Measurements from ENCODE around the gene SVBP.

DNA sequence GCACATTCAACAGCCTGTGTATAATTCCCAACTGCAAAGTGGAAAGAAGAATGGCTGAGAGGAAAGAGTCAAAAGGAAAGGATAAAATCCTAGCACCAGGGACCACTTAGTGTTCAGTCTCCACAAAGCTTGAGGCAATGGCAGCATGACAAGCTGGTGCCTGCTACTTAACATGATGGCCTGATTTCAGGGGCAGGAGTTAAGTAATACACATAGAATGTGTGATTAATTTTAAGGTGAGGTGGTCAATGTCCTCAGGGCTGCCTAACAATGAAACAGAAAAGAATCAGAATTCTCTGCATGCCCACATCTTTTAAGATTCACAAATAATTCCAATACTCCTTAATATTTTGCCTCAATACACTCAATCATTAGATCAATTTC lies 59.3 kb downstream of the SVBP start:
- TF ChIP-seq, protein P1, sequence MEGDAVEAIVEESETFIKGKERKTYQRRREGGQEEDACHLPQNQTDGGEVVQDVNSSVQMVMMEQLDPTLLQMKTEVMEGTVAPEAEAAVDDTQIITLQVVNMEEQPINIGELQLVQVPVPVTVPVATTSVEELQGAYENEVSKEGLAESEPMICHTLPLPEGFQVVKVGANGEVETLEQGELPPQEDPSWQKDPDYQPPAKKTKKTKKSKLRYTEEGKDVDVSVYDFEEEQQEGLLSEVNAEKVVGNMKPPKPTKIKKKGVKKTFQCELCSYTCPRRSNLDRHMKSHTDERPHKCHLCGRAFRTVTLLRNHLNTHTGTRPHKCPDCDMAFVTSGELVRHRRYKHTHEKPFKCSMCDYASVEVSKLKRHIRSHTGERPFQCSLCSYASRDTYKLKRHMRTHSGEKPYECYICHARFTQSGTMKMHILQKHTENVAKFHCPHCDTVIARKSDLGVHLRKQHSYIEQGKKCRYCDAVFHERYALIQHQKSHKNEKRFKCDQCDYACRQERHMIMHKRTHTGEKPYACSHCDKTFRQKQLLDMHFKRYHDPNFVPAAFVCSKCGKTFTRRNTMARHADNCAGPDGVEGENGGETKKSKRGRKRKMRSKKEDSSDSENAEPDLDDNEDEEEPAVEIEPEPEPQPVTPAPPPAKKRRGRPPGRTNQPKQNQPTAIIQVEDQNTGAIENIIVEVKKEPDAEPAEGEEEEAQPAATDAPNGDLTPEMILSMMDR (IDR thresholded peaks at IDR 0.05; ENCODE audit: extremely low read depth in 1 of 2, insufficient read depth in 1 of 2, low read depth in 1 of 2, low read length in 2 of 2): no peak
- no peak for TF ChIP-seq EZH2 (IDR thresholded peaks at IDR 0.05; ENCODE audit: borderline replicate concordance, low read depth, low read length, severe bottlenecking)
- TF ChIP-seq POLR2A (IDR thresholded peaks at IDR 0.05; ENCODE audit: low read depth, low read length): no peak
- TF ChIP-seq MAX (IDR thresholded peaks at IDR 0.05; ENCODE audit: insufficient read depth, insufficient read length): no peak
- TF ChIP-seq POLR2AphosphoS5 (IDR thresholded peaks at IDR 0.05; ENCODE audit: insufficient read depth, low read depth, low read length): no peak
- TF ChIP-seq MYC (IDR thresholded peaks at IDR 0.05; ENCODE audit: low read depth, low read length): no peak
